Measurements from ENCODE around the gene RALGAPA2.

- TF ChIP-seq POLR2AphosphoS5 (IDR thresholded peaks at IDR 0.05; ENCODE audit: low read depth, low read length) (no peak), CTCF (IDR thresholded peaks at IDR 0.05 in 2 of 3, conservative IDR thresholded peaks at IDR 0.05 in 1 of 3; ENCODE audit: borderline replicate concordance in 1 of 3, insufficient read depth in 1 of 3, low read depth in 2 of 3, low read length in 2 of 3) (no peak), ZBTB33 (IDR thresholded peaks at IDR 0.05; ENCODE audit: extremely low read depth, insufficient replicate concordance, low read length) (no peak), EZH2phosphoT487 (IDR thresholded peaks at IDR 0.05; ENCODE audit: borderline replicate concordance) (no peak), MAX (IDR thresholded peaks at IDR 0.05) (no peak), RAD21 (IDR thresholded peaks at IDR 0.05; ENCODE audit: low read depth) (no peak), ELF1 (IDR thresholded peaks at IDR 0.05; ENCODE audit: borderline replicate concordance, low read depth) (no peak), SIN3A (IDR thresholded peaks at IDR 0.05; ENCODE audit: low read depth) (no peak)
These were observed 42.3 kb upstream of the RALGAPA2 start for GRCh38 chr20:20754714-20755113.

Data from HCT116 (cell line).